ENCODE results near the gene HRCT1. TPM values are rescaled to one million over a fixed set of nuclear protein-coding genes. Genes with fewer than 3 reads are reported as not detected.

Gene HRCT1
- total RNA-seq, 3 donors from 2014 or later: 3.4 to 16.0 (median 12.8) TPM

- no peak for DNase-seq (ENCODE audit: low spot score in 2 of 2)
- Histone ChIP-seq H3K4me3 (no peak overlapping the region), H3K9me3 (no peaks in the 10 kb centered on the region), H3K4me1 (no peaks in the 10 kb centered on the region), H3K36me3 (no peaks in the 10 kb centered on the region), H3K27ac (peak overlapping the region in 1 of 2 donors; percentile 19), H3K27me3 (no peaks in the 10 kb centered on the region)
- intact Hi-C loops (cut with DNase I; ENCODE audit: low total_unique reads): no loop called here
- TF ChIP-seq POLR2AphosphoS5 (IDR thresholded peaks at IDR 0.05): no peak
- TF ChIP-seq POLR2A (IDR thresholded peaks at IDR 0.05): no peak
- no peak for TF ChIP-seq CTCF (IDR thresholded peaks at IDR 0.05)
Observed at GRCh38 chr9:35938474-35939356, 32.7 kb downstream of the HRCT1 start.

GRCh38 chr9:35939679-35940250, 33.8 kb downstream of the HRCT1 start:
- intact Hi-C loops (cut with DNase I; ENCODE audit: low total_unique reads): no loop called here
- TF ChIP-seq POLR2A (IDR thresholded peaks at IDR 0.05): no peak
- no peak for TF ChIP-seq POLR2AphosphoS5 (IDR thresholded peaks at IDR 0.05)
- no peak for TF ChIP-seq CTCF (IDR thresholded peaks at IDR 0.05)
- Histone ChIP-seq H3K4me1 (peaks cover 0 to 1% of the 10 kb centered on the region in 2 donors), H3K36me3 (no peaks in the 10 kb centered on the region), H3K27me3 (no peaks in the 10 kb centered on the region), H3K4me3 (no peak overlapping the region), H3K27ac (no peak overlapping the region), H3K9me3 (no peaks in the 10 kb centered on the region)
- DNase-seq (ENCODE audit: low spot score in 2 of 2): no peak

GRCh38 chr9:35940458-35941407, 34.7 kb downstream of the HRCT1 start:
- intact Hi-C loops (cut with DNase I; ENCODE audit: low total_unique reads): no loop called here
- no peak for DNase-seq (ENCODE audit: low spot score in 2 of 2)
- H3K4me1 ChIP-seq: peaks cover 0 to 7% of the 10 kb centered on the region in 2 donors
- TF ChIP-seq POLR2AphosphoS5 (IDR thresholded peaks at IDR 0.05): no peak
- TF ChIP-seq POLR2A (IDR thresholded peaks at IDR 0.05): no peak
- TF ChIP-seq CTCF (IDR thresholded peaks at IDR 0.05): no peak
- no peak overlapping the region for H3K27ac ChIP-seq
- no peaks in the 10 kb centered on the region for H3K36me3 ChIP-seq
- H3K4me3 ChIP-seq: no peak overlapping the region
- no peaks in the 10 kb centered on the region for H3K9me3 ChIP-seq
- H3K27me3 ChIP-seq: no peaks in the 10 kb centered on the region

- H3K36me3 ChIP-seq: no peaks in the 10 kb centered on the region
- H3K27me3 ChIP-seq: no peaks in the 10 kb centered on the region
- no peak overlapping the region for H3K27ac ChIP-seq
- intact Hi-C loops (cut with DNase I; ENCODE audit: low total_unique reads): no loop called here
- no peak for TF ChIP-seq POLR2A (IDR thresholded peaks at IDR 0.05)
- TF ChIP-seq CTCF (IDR thresholded peaks at IDR 0.05): no peak
- no peak for TF ChIP-seq POLR2AphosphoS5 (IDR thresholded peaks at IDR 0.05)
- peaks cover 0 to 7% of the 10 kb centered on the region in 2 donors for H3K4me1 ChIP-seq
- no peak overlapping the region for H3K4me3 ChIP-seq
- H3K9me3 ChIP-seq: no peaks in the 10 kb centered on the region
- DNase-seq (ENCODE audit: low spot score in 2 of 2): no peak
Observed at GRCh38 chr9:35942286-35942685, 36.3 kb downstream of the HRCT1 start.

Data from breast epithelium (tissue), 4 donors.